HepG2 (cell line): ENCODE data around the gene CD2. TPM values are rescaled to one million over a fixed set of nuclear protein-coding genes. Genes with fewer than 3 reads are reported as not detected.

ENCODE experiments used
- ATAC-seq: fragments of 200-7000 bp; cut with Tn5 transposase; 3 replicates; pipeline ENCODE4 v1.9.1; 2020; ENCODE audit warnings: mild to moderate bottlenecking, moderate library complexity
- BruUV-seq: library from RNA; stranded (reverse); fragments of 400-500 nt; replicated peaks from 2 replicates; lab custom pipeline; 2021; lab: Mats Ljungman, UMichigan
- CTCF ChIA-PET: fragments of 300-600 bp; formaldehyde crosslinking; extraction: SDS; loops from one replicate; lab custom pipeline; 2021; ENCODE audit warnings: low total read pairs, inconsistent platforms, low intra/inter-chr PET ratio; lab: Yijun Ruan, JAX
- POLR2A ChIA-PET: fragments of 350-600 bp; sonication (Branson Sonifier 250); formaldehyde crosslinking; loops from one replicate; lab custom pipeline; 2020; ENCODE audit warnings: antibody characterized with exemption, inconsistent platforms; lab: Yijun Ruan, JAX
- DNase-seq: peaks from one replicate; pipeline ENCODE4 v3.0.0-alpha.2; 2015; ENCODE audit warnings: low spot score
- FAIRE-seq: peaks from 3 replicates; lab custom pipeline; 2011; peaks lifted over from hg19 to GRCh38; lab: Jason Lieb, UNC
- H2AFZ ChIP-seq: one replicate; pipeline ENCODE4 v1.6.1; 2011; ENCODE audit warnings: low read length, inconsistent platforms
- H3K27ac ChIP-seq: fragments of 300-600 bp; 3 replicates; pipeline ENCODE4 v1.8.0; 2011; ENCODE audit warnings: mixed run types, mild to moderate bottlenecking, mixed read lengths, low read length, inconsistent platforms; ENCODE audit not compliant: insufficient read depth; ENCODE audit errors: extremely low read length
- H3K27me3 ChIP-seq, 2 experiments: fragments of 200-600 bp in 1 of 2; 2 replicates in 1 of 2; 3 replicates in 1 of 2; pipeline versions ENCODE4 v1.6.0 to v1.8.0; 2011; ENCODE audit warnings: low read length in 2 of 2, mild to moderate bottlenecking in 2 of 2, moderate library complexity in 2 of 2, inconsistent platforms in 1 of 2; ENCODE audit not compliant: insufficient read depth in 2 of 2, control insufficient read depth in 1 of 2
- H3K36me3 ChIP-seq, 2 experiments: fragments of 200-600 bp in 1 of 2; replicated peaks in 1 of 2; 2 replicates in 1 of 2; 3 replicates in 1 of 2; pipeline versions ENCODE4 v1.5.1 to v1.8.0; 2011; ENCODE audit warnings: low read length in 2 of 2, inconsistent platforms in 1 of 2; ENCODE audit not compliant: insufficient read depth in 2 of 2, control insufficient read depth in 1 of 2
- H3K4me1 ChIP-seq: 2 replicates; pipeline ENCODE4 v1.5.1; 2012; ENCODE audit warnings: low read length, inconsistent platforms; ENCODE audit not compliant: insufficient read depth
- H3K4me2 ChIP-seq: 2 replicates; pipeline ENCODE4 v1.6.0; 2011; ENCODE audit warnings: low read depth, low read length, inconsistent platforms
- H3K4me3 ChIP-seq, 3 experiments: fragments of 200-600 bp in 1 of 3; sonication (generic), shearing (Covaris generic) in 1 of 3; replicated peaks in 1 of 3; 2 replicates each; pipeline ENCODE4 v1.5.1; 2011 to 2016; ENCODE audit warnings: low read length in 3 of 3, inconsistent platforms in 2 of 3, low read depth in 2 of 3, mild to moderate bottlenecking in 2 of 3, control low read depth in 1 of 3, mixed read lengths in 1 of 3; ENCODE audit not compliant: insufficient read depth in 1 of 3
- H3K79me2 ChIP-seq: one replicate; pipeline ENCODE4 v1.6.1; 2011; ENCODE audit warnings: low read length, inconsistent platforms; ENCODE audit not compliant: insufficient read depth
- H3K9ac ChIP-seq: 2 replicates; pipeline ENCODE4 v1.6.0; 2011; ENCODE audit warnings: mild to moderate bottlenecking, low read depth, low read length, inconsistent platforms; ENCODE audit not compliant: insufficient read depth
- H3K9me3 ChIP-seq: 2 replicates; pipeline ENCODE4 v1.5.1; 2012; ENCODE audit warnings: mild to moderate bottlenecking, low read length
- H4K20me1 ChIP-seq: 2 replicates; pipeline ENCODE4 v1.6.0; 2011; ENCODE audit warnings: inconsistent platforms, mild to moderate bottlenecking, low read length, moderate library complexity; ENCODE audit not compliant: insufficient read depth
- ATF7 ChIP-seq, 2 experiments: fragments of 450-650 bp in 1 of 2; sonication (generic) in 1 of 2; formaldehyde crosslinking in 1 of 2; IDR thresholded peaks; 2 replicates each; pipeline versions ENCODE4 v1.4.0 to v1.6.1; 2016 to 2020; ENCODE audit warnings: antibody characterized with exemption in 1 of 2, mild to moderate bottlenecking in 1 of 2, missing genetic modification reagents in 1 of 2
- FOSL1 ChIP-seq: sonication (generic); formaldehyde crosslinking; IDR thresholded peaks from 2 replicates; pipeline ENCODE4 v1.9.0; 2021; ENCODE audit warnings: missing genetic modification reagents, borderline replicate concordance
- HHEX ChIP-seq: IDR thresholded peaks from 2 replicates; pipeline ENCODE4 v1.6.1; 2016; ENCODE audit warnings: control low read depth
- MBD4 ChIP-seq: IDR thresholded peaks from 2 replicates; pipeline ENCODE4 v1.6.1; 2012; ENCODE audit warnings: low read length, inconsistent platforms, borderline replicate concordance
- NKX3-1 ChIP-seq: sonication (generic); formaldehyde crosslinking; IDR thresholded peaks from 2 replicates; pipeline ENCODE4 v1.5.0; 2020; ENCODE audit warnings: missing genetic modification reagents
- POLR2A ChIP-seq, 2 experiments: IDR thresholded peaks; 2 replicates each; pipeline ENCODE4 v1.6.1; 2011; ENCODE audit warnings: low read depth in 2 of 2, low read length in 2 of 2, mild to moderate bottlenecking in 1 of 2, moderate library complexity in 1 of 2; ENCODE audit not compliant: insufficient read depth in 1 of 2
- RFXAP ChIP-seq: sonication (generic); formaldehyde crosslinking; IDR thresholded peaks from 2 replicates; pipeline ENCODE4 v1.4.0; 2020; ENCODE audit warnings: missing genetic modification reagents, borderline replicate concordance
- ZFP90 ChIP-seq: sonication (generic); formaldehyde crosslinking; IDR thresholded peaks from 2 replicates; pipeline ENCODE4 v1.8.0; 2022; ENCODE audit warnings: missing genetic modification reagents, mild to moderate bottlenecking, inconsistent platforms, borderline replicate concordance
- ZNF10 ChIP-seq: sonication (generic); formaldehyde crosslinking; IDR thresholded peaks from 2 replicates; pipeline ENCODE4 v1.4.0; 2020; ENCODE audit warnings: mild to moderate bottlenecking, low read depth, missing genetic modification reagents, borderline replicate concordance
- ZNF292 ChIP-seq: sonication (generic); formaldehyde crosslinking; IDR thresholded peaks from 2 replicates; pipeline ENCODE4 v1.8.1; 2022; ENCODE audit warnings: mild to moderate bottlenecking, low read depth, missing genetic modification reagents, borderline replicate concordance
- ZNF512 ChIP-seq: sonication (generic); formaldehyde crosslinking; IDR thresholded peaks from 2 replicates; pipeline ENCODE4 v1.4.0; 2020; ENCODE audit warnings: mild to moderate bottlenecking, missing genetic modification reagents
- ZNF782 ChIP-seq: sonication (generic); formaldehyde crosslinking; IDR thresholded peaks from 2 replicates; pipeline ENCODE4 v1.4.0; 2020; ENCODE audit warnings: missing genetic modification reagents, mild to moderate bottlenecking, borderline replicate concordance
- WGBS: methylation state at CpG from one replicate; pipeline ENCODE4 v1.1.6; 2017; ENCODE audit warnings: low lambda C conversion rate; 5-methylcytosine and 5-hydroxymethylcytosine counted together
- in situ Hi-C: cut with HindIII; loops from 2 replicates; pipeline ENCODE4 v1.10.0; 2017; ENCODE audit warnings: low pct_unique_long_range_greater_than_20kb; ENCODE audit not compliant: extremely low pct_ligation_motif_present
- intact Hi-C: fragments of 100-400 bp; cut with micrococcal nuclease; formaldehyde crosslinking; loops from one replicate; pipeline ENCODE4 v1.10.0; 2022; ENCODE audit not compliant: unreplicated experiment
- polyA plus RNA-seq, 8 experiments: library from polyadenylated mRNA; depleted of rRNA in 3 of 8; stranded (reverse) in 7 of 8; unstranded in 1 of 8; fragments of >200 nt; fragmentation: Illumina TruSeq in 4 of 8; extraction: Trizol in 4 of 8; gene quantifications; 2 replicates each; pipeline versions ENCODE4 v1.2.1 to v1.2.3, GENCODE V29; 2011 to 2016; ENCODE audit warnings: low read depth in 4 of 8, missing spikeins in 1 of 8, mixed read lengths in 1 of 8; ENCODE audit not compliant: insufficient read depth in 1 of 8
- total RNA-seq, 5 experiments: library from RNA; depleted of rRNA; stranded (reverse); fragments of >200 nt; fragmentation: Illumina TruSeq; extraction: Trizol; gene quantifications; 2 replicates each; pipeline ENCODE4 v1.2.3, GENCODE V29; 2016; ENCODE audit warnings: low read depth in 1 of 5
- TF ChIP-seq, protein P1 (sequence below): sonication (generic); formaldehyde crosslinking; IDR thresholded peaks from 2 replicates; pipeline ENCODE4 v1.5.0; 2020; ENCODE audit warnings: mild to moderate bottlenecking, missing genetic modification reagents, borderline replicate concordance

The CD2 gene
- total and polyA plus RNA-seq, 2 of the 13 experiments (the other 11 are each of a cell fraction or from before 2014, with no cell fraction given) = not detected

DNA sequence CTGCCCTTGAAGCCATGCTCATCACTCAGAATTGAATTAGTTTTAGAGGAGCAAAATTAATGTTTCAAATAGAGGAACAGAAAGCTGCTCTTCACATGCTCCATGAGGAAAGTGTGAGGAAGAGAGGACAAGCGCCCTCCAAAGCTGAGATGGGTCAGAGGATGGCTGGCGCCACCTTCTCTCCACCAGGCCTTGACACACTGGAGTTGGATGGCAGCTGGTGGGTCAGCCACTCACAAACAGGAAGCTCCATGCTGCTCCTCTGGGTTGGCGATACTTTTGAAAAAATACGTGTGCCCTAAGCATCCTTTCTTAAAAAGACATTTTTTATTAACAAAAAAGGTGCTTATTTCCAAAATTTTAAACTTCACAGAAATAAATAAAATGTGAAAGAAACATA lies 3.1 kb upstream of the CD2 start (continued):
- TF ChIP-seq POLR2A (IDR thresholded peaks at IDR 0.05; ENCODE audit: insufficient read depth in 1 of 2, low read depth in 2 of 2, low read length in 2 of 2) (no peak), ZFP90 (CRISPR knock-in tag) (no peak), ZNF512 (no peak), FOSL1 (CRISPR knock-in tag) (no peak), NKX3-1 (CRISPR knock-in tag) (no peak)

DNA sequence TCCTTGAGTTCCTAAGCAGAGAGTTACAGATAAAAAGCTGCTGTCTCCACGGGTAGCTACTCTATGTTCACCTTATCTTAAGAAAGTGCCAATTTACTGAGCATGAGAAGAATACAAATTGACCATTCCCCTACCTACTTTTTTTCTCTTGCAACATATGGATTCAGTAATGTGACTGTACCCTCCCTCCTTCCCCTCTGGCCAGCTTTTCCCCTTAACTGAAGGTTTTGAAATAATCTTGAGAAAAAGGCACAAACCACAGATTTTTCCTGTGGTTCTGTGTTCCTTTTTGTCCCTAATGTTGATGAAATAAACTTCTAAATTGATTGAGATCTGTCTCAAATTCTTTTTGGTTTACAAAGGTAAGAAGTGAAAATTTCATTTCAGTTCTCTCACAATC lies 2.6 kb upstream of the CD2 start:
- Histone ChIP-seq H3K4me3 (no peak overlapping the region), H3K79me2 (no peaks in the 10 kb centered on the region), H4K20me1 (no peaks in the 10 kb centered on the region), H3K36me3 (no peaks in the 10 kb centered on the region), H3K9me3 (peaks cover 14% of the 10 kb centered on the region), H3K4me2 (no peak overlapping the region), H3K27ac (no peak overlapping the region), H3K4me1 (no peaks in the 10 kb centered on the region), H3K27me3 (peaks cover 0 to 3% of the 10 kb centered on the region in 2 experiments; a peak in 1 of 5 replicates), H3K9ac (no peak overlapping the region), H2AFZ (no peak overlapping the region)
- in situ Hi-C loops (no loop called here), intact Hi-C loops (no loop called here)
- no TSS peak for BruUV-seq
- no peak for DNase-seq
- no peak for ATAC-seq
- no peak for FAIRE-seq
- WGBS = 0% methylated on average over 1 of the region's 1 CpG
- ChIA-PET CTCF (no interaction called here), POLR2A (no interaction called here)
- TF ChIP-seq, protein P1, sequence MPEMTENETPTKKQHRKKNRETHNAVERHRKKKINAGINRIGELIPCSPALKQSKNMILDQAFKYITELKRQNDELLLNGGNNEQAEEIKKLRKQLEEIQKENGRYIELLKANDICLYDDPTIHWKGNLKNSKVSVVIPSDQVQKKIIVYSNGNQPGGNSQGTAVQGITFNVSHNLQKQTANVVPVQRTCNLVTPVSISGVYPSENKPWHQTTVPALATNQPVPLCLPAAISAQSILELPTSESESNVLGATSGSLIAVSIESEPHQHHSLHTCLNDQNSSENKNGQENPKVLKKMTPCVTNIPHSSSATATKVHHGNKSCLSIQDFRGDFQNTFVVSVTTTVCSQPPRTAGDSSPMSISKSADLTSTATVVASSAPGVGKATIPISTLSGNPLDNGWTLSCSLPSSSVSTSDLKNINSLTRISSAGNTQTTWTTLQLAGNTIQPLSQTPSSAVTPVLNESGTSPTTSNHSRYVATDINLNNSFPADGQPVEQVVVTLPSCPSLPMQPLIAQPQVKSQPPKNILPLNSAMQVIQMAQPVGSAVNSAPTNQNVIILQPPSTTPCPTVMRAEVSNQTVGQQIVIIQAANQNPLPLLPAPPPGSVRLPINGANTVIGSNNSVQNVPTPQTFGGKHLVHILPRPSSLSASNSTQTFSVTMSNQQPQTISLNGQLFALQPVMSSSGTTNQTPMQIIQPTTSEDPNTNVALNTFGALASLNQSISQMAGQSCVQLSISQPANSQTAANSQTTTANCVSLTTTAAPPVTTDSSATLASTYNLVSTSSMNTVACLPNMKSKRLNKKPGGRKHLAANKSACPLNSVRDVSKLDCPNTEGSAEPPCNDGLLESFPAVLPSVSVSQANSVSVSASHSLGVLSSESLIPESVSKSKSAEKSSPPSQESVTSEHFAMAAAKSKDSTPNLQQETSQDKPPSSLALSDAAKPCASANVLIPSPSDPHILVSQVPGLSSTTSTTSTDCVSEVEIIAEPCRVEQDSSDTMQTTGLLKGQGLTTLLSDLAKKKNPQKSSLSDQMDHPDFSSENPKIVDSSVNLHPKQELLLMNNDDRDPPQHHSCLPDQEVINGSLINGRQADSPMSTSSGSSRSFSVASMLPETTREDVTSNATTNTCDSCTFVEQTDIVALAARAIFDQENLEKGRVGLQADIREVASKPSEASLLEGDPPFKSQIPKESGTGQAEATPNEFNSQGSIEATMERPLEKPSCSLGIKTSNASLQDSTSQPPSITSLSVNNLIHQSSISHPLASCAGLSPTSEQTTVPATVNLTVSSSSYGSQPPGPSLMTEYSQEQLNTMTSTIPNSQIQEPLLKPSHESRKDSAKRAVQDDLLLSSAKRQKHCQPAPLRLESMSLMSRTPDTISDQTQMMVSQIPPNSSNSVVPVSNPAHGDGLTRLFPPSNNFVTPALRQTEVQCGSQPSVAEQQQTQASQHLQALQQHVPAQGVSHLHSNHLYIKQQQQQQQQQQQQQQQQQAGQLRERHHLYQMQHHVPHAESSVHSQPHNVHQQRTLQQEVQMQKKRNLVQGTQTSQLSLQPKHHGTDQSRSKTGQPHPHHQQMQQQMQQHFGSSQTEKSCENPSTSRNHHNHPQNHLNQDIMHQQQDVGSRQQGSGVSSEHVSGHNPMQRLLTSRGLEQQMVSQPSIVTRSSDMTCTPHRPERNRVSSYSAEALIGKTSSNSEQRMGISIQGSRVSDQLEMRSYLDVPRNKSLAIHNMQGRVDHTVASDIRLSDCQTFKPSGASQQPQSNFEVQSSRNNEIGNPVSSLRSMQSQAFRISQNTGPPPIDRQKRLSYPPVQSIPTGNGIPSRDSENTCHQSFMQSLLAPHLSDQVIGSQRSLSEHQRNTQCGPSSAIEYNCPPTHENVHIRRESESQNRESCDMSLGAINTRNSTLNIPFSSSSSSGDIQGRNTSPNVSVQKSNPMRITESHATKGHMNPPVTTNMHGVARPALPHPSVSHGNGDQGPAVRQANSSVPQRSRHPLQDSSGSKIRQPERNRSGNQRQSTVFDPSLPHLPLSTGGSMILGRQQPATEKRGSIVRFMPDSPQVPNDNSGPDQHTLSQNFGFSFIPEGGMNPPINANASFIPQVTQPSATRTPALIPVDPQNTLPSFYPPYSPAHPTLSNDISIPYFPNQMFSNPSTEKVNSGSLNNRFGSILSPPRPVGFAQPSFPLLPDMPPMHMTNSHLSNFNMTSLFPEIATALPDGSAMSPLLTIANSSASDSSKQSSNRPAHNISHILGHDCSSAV (CRISPR knock-in tag) = no peak
- TF ChIP-seq RFXAP (CRISPR knock-in tag) = no peak
- no peak for TF ChIP-seq MBD4
- TF ChIP-seq ZNF782 (CRISPR knock-in tag) = no peak
- TF ChIP-seq ZNF10 = no peak
- no peak for TF ChIP-seq ZNF292
- TF ChIP-seq HHEX (CRISPR knock-in tag) = no peak
- no peak for TF ChIP-seq ATF7 (IDR thresholded peaks at IDR 0.05)
- TF ChIP-seq ATF7 (CRISPR knock-in tag; IDR thresholded peaks at IDR 0.05) = no peak
